MM.1S (cell line): ENCODE data around the gene KRTAP10-2.

Source experiments
- EZH2phosphoT487 ChIP-seq: fragments of 300-600 bp; sonication (generic); IDR thresholded peaks from 2 replicates; pipeline ENCODE4 v1.6.1; 2018; ENCODE audit warnings: antibody characterized with exemption, low read length
- TF ChIP-seq, protein P1 (sequence below): fragments of 300-600 bp; sonication (generic); IDR thresholded peaks from 2 replicates; pipeline ENCODE4 v1.5.1; 2016; ENCODE audit warnings: antibody characterized with exemption, low read length, mixed read lengths

DNA sequence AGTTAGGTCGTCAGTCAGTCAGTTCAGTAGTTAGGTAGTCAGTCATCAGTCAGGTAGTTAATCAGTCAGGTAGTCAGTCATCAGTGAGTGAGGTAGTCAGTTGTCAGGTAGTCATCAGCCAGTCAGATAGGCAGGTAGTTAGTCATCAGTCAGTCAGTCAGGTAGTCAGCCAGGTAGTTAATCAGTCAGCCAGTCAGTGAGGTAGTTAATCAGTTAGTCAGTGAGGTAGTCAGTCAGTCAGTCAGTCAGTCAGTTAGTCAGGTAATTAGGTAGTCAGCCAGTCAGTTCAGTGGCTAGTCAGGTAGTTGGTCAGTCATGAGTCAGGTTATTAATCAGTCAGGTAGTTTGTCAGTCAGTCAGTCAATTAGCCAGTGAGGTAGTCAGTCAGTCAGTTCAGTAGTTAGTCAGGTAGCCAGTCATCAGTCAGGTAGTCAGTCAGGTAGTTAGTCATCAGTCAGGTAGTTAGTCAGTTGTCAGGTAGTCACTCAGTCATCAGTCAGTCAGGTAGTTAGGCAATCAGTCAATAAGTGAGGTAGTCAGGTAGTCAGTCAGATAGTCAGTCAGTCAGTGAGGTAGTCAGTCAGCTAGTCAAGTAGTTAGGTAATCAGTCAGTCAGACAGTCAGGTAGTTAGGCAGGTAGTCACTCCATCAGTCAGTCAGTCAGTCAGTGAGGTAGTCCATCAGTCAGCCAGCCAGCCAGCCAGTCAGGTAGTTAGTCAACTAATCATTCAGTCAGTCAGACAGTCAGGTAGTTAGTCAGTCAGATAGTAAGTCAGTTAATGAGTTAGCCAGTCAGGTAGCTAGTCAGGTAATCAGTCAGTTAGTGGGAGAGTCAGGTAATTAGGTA is 27.5 kb downstream of the KRTAP10-2 start:
- no peak for TF ChIP-seq EZH2phosphoT487
- TF ChIP-seq, protein P1, sequence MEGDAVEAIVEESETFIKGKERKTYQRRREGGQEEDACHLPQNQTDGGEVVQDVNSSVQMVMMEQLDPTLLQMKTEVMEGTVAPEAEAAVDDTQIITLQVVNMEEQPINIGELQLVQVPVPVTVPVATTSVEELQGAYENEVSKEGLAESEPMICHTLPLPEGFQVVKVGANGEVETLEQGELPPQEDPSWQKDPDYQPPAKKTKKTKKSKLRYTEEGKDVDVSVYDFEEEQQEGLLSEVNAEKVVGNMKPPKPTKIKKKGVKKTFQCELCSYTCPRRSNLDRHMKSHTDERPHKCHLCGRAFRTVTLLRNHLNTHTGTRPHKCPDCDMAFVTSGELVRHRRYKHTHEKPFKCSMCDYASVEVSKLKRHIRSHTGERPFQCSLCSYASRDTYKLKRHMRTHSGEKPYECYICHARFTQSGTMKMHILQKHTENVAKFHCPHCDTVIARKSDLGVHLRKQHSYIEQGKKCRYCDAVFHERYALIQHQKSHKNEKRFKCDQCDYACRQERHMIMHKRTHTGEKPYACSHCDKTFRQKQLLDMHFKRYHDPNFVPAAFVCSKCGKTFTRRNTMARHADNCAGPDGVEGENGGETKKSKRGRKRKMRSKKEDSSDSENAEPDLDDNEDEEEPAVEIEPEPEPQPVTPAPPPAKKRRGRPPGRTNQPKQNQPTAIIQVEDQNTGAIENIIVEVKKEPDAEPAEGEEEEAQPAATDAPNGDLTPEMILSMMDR = no peak
